ENCODE measurements around the gene SLC2A11.

SLC2A11 gene

GRCh38 chr22:23857606-23858483, at the start of gene SLC2A11:
SLC2A11 (plus strand) TSS chr22:23857875; CDS start chr22:23858000, 125 bp downstream.
- DNase-seq (ENCODE audit: low spot score): peak; percentile 97

GRCh38 chr22:23812378-23812777, 45.3 kb upstream of the SLC2A11 start:
- no peak for DNase-seq (ENCODE audit: low spot score)

GRCh38 chr22:23815541-23816155, 42.0 kb upstream of the SLC2A11 start:
- DNase-seq (ENCODE audit: low spot score): no peak

- DNase-seq (ENCODE audit: low spot score): no peak
Measured at GRCh38 chr22:23816156-23816976, 41.3 kb upstream of the SLC2A11 start.

- no peak for DNase-seq (ENCODE audit: low spot score)
Measured at GRCh38 chr22:23817146-23817545, 40.5 kb upstream of the SLC2A11 start.

- DNase-seq (ENCODE audit: low spot score): no peak
Measured at GRCh38 chr22:23818541-23818940, 39.1 kb upstream of the SLC2A11 start.

- no peak for DNase-seq (ENCODE audit: low spot score)
Measured at GRCh38 chr22:23820748-23821211, 36.9 kb upstream of the SLC2A11 start.

- no peak for DNase-seq (ENCODE audit: low spot score)
Measured at GRCh38 chr22:23822101-23822671, 35.5 kb upstream of the SLC2A11 start.

GRCh38 chr22:23823331-23823791, 34.3 kb upstream of the SLC2A11 start:
- DNase-seq (ENCODE audit: low spot score): no peak

- no peak for DNase-seq (ENCODE audit: low spot score)
Measured at GRCh38 chr22:23824476-23825245, 33.0 kb upstream of the SLC2A11 start.

- DNase-seq (ENCODE audit: low spot score): no peak
Measured at GRCh38 chr22:23825246-23825905, 32.3 kb upstream of the SLC2A11 start.

GRCh38 chr22:23826510-23827350, 30.9 kb upstream of the SLC2A11 start:
- no peak for DNase-seq (ENCODE audit: low spot score)

GRCh38 chr22:23827351-23827995, 30.2 kb upstream of the SLC2A11 start:
- no peak for DNase-seq (ENCODE audit: low spot score)

- peak; percentile 16 for DNase-seq (ENCODE audit: low spot score)
Measured at GRCh38 chr22:23828800-23829680, 28.6 kb upstream of the SLC2A11 start.

GRCh38 chr22:23829845-23830372, 27.8 kb upstream of the SLC2A11 start:
- no peak for DNase-seq (ENCODE audit: low spot score)

- no peak for DNase-seq (ENCODE audit: low spot score)
Measured at GRCh38 chr22:23831261-23831660, 26.4 kb upstream of the SLC2A11 start.

GRCh38 chr22:23831781-23832180, 25.9 kb upstream of the SLC2A11 start:
- no peak for DNase-seq (ENCODE audit: low spot score)
